DOHH2 (cell line): ENCODE results near the gene MRPS5.

ENCODE experiments used
- H3F3A ChIP-seq: fragments of 200-600 bp; sonication (generic), shearing (Covaris generic); 2 replicates; pipeline ENCODE4 v1.6.0; 2016; ENCODE audit warnings: antibody characterized with exemption, mild to moderate bottlenecking; ENCODE audit not compliant: control insufficient read depth, insufficient read depth
- H3K27ac ChIP-seq: fragments of 200-600 bp; sonication (generic); 2 replicates; pipeline ENCODE4 v1.5.1; 2014; ENCODE audit warnings: low read depth, mild to moderate bottlenecking, low read length, moderate library complexity
- H3K27me3 ChIP-seq: fragments of 200-600 bp; sonication (generic); 2 replicates; pipeline ENCODE4 v1.6.1; 2014; ENCODE audit warnings: mild to moderate bottlenecking, low read length, mixed read lengths; ENCODE audit not compliant: control insufficient read depth
- H3K36me3 ChIP-seq: fragments of 200-600 bp; sonication (generic); 2 replicates; pipeline ENCODE4 v1.6.1; 2014; ENCODE audit warnings: mild to moderate bottlenecking, low read length, moderate library complexity, mixed read lengths; ENCODE audit not compliant: control insufficient read depth
- H3K4me1 ChIP-seq: fragments of 200-600 bp; sonication (generic); 2 replicates; pipeline ENCODE4 v1.6.1; 2014; ENCODE audit warnings: mild to moderate bottlenecking, low read length, mixed read lengths; ENCODE audit not compliant: control insufficient read depth
- H3K4me2 ChIP-seq: fragments of 200-600 bp; sonication (generic); 2 replicates; pipeline ENCODE4 v1.6.0; 2014; ENCODE audit warnings: mild to moderate bottlenecking, low read length, moderate library complexity
- H3K4me3 ChIP-seq: fragments of 200-600 bp; sonication (generic); 2 replicates; pipeline ENCODE4 v1.5.1; 2014; ENCODE audit warnings: mild to moderate bottlenecking, low read length, mixed read lengths
- H3K79me2 ChIP-seq: fragments of 200-600 bp; sonication (generic); 2 replicates; pipeline ENCODE4 v1.6.1; 2014; ENCODE audit warnings: mild to moderate bottlenecking, low read length, mixed read lengths; ENCODE audit not compliant: control insufficient read depth
- H3K9me2 ChIP-seq: fragments of 200-600 bp; sonication (generic); replicated peaks from 2 replicates; pipeline ENCODE4 v1.6.1; 2014; ENCODE audit warnings: mild to moderate bottlenecking, low read length, mixed read lengths; ENCODE audit not compliant: control insufficient read depth
- H3K9me3 ChIP-seq: fragments of 200-600 bp; sonication (generic); 2 replicates; pipeline ENCODE4 v1.6.1; 2014; ENCODE audit warnings: antibody characterized with exemption, low read length, mixed read lengths; ENCODE audit not compliant: control insufficient read depth, insufficient read depth
- H4K20me1 ChIP-seq: fragments of 200-600 bp; sonication (generic); 2 replicates; pipeline ENCODE4 v1.6.0; 2014; ENCODE audit warnings: low read depth, mild to moderate bottlenecking, antibody characterized with exemption, low read length, moderate library complexity; ENCODE audit not compliant: control insufficient read depth, insufficient read depth
- EZH2phosphoT487 ChIP-seq: fragments of 200-600 bp; sonication (generic); IDR thresholded peaks from 2 replicates; pipeline ENCODE4 v1.6.1; 2017; ENCODE audit warnings: borderline replicate concordance, mild to moderate bottlenecking, antibody characterized with exemption, low read length, moderate library complexity, mixed read lengths
- TF ChIP-seq, protein P1 (sequence below): fragments of 200-600 bp; sonication (generic); IDR thresholded peaks from one replicate; pipeline ENCODE4 v1.5.1; 2014; ENCODE audit warnings: antibody characterized with exemption, mild to moderate bottlenecking, low read depth, low read length; ENCODE audit not compliant: poor library complexity, severe bottlenecking

Gene MRPS5

DNA sequence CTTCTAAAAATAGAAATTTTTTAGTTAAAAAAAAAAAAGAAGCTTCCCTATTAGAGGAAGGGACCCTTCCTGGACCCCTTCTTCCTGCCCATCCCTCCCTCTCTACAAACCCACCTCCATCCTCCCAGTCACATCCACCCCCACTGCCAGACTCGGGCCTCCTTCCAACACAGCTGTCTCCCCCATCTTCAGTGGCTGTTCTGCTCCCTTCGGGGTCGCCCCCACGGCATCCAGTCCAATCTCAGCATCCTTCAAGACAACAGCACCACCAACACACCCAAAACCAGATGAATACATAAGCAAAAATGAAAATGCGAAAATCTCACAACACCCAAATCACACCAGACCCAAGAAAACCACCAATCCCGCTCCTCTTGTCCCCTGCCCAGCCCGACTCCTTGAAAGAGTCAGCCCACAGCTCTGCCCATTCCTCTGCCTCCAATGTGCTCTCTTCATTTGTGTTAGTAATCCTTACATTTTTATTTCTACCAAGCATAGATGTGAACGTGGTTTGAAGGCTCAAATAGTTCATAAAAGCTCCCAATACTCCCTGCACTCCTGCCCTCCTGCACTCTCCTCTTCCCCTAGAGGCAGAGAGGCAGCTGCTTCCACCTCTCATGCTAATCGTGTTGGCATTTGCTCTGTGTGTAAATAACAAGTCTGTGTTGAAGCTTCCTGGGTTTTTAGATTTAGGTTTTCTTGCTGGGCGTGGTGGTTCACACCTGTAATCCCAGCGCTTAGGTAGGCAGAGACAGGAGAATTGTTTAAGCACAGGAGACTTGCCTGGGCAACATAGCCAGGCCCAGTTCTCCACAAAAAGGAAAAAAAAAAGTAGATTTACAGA lies 59.1 kb downstream of the MRPS5 start:
- Histone ChIP-seq H3K9me3 (no peaks in the 10 kb centered on the region), H3K4me3 (no peak overlapping the region), H3K79me2 (no peaks in the 10 kb centered on the region), H3K9me2 (no peaks in the 10 kb centered on the region), H3K27me3 (no peaks in the 10 kb centered on the region), H3K4me1 (0 out of 2 replicates have a peak, but pooled peaks cover 6% of the 10 kb centered on the region), H3K27ac (no peak overlapping the region), H4K20me1 (no peaks in the 10 kb centered on the region), H3F3A (no peaks in the 10 kb centered on the region), H3K36me3 (no peaks in the 10 kb centered on the region), H3K4me2 (no peak overlapping the region)
- TF ChIP-seq, protein P1, sequence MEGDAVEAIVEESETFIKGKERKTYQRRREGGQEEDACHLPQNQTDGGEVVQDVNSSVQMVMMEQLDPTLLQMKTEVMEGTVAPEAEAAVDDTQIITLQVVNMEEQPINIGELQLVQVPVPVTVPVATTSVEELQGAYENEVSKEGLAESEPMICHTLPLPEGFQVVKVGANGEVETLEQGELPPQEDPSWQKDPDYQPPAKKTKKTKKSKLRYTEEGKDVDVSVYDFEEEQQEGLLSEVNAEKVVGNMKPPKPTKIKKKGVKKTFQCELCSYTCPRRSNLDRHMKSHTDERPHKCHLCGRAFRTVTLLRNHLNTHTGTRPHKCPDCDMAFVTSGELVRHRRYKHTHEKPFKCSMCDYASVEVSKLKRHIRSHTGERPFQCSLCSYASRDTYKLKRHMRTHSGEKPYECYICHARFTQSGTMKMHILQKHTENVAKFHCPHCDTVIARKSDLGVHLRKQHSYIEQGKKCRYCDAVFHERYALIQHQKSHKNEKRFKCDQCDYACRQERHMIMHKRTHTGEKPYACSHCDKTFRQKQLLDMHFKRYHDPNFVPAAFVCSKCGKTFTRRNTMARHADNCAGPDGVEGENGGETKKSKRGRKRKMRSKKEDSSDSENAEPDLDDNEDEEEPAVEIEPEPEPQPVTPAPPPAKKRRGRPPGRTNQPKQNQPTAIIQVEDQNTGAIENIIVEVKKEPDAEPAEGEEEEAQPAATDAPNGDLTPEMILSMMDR: no peak
- TF ChIP-seq EZH2phosphoT487: no peak

DNA sequence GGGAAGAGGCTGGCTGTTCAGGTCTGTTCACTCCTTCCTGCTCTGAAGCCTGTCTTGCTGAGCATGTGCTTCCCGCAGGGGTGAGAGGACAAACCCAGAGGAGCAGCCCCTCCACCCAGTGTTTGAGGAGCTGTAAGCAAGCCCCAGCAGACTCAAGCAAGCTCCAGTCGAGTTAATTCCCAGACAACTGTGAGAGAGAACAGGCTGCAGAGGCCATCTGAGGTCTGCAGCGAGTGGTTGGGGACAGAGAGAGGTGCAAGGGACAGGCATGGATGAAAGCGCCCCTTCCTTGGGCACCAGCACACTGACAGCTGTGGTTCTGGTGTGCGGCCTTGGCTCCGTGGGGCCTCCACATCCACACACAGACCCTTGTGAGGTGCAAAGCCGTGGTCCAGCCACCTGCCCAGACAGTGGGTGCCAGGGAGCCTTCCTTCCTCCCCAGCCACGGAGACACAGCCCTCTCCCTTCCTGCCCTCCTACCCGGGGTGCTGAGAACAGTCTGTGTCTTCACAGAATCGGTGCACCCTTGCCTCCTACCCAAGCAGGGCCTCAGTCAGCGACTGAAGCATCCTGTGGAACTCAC lies 59.9 kb downstream of the MRPS5 start:
- Histone ChIP-seq H3K27me3 (no peaks in the 10 kb centered on the region), H3K79me2 (no peaks in the 10 kb centered on the region), H3K9me3 (no peaks in the 10 kb centered on the region), H3F3A (no peaks in the 10 kb centered on the region), H3K27ac (no peak overlapping the region), H3K4me2 (no peak overlapping the region), H3K9me2 (no peaks in the 10 kb centered on the region), H3K4me3 (no peak overlapping the region), H3K36me3 (no peaks in the 10 kb centered on the region), H4K20me1 (no peaks in the 10 kb centered on the region), H3K4me1 (0 out of 2 replicates have a peak, but pooled peaks cover 6% of the 10 kb centered on the region)
- TF ChIP-seq, protein P1: no peak

DNA sequence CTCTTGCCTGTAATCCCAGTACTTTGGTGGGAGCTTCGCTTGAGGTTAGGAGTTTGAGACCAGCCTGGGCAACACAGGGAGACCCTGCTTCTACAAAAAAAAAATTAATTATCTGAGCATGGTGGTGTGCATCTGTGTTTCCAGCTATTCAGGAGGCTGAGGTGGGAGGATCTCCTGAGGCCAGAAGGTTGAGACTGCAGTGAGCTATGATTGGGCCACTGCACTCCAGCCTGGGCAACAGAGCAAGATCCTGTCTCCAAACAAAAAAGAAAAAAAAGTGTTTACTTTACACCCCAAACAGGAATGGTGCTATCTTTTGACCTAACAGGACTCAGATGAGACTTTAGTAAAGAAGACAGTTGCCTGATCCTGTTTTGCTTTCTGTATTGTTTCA lies 60.5 kb downstream of the MRPS5 start:
- H3K36me3 ChIP-seq: no peaks in the 10 kb centered on the region
- no peaks in the 10 kb centered on the region for H3F3A ChIP-seq
- TF ChIP-seq, protein P1: no peak
- TF ChIP-seq EZH2phosphoT487: no peak
- no peaks in the 10 kb centered on the region for H3K79me2 ChIP-seq
- no peaks in the 10 kb centered on the region for H3K9me2 ChIP-seq
- peaks cover 3% of the 10 kb centered on the region; the same call in 1 of the 2 replicates for H3K27me3 ChIP-seq
- no peaks in the 10 kb centered on the region for H4K20me1 ChIP-seq
- H3K9me3 ChIP-seq: no peaks in the 10 kb centered on the region
- H3K4me2 ChIP-seq: no peak overlapping the region
- H3K4me3 ChIP-seq: no peak overlapping the region
- 0 out of 2 replicates have a peak, but pooled peaks cover 6% of the 10 kb centered on the region for H3K4me1 ChIP-seq
- H3K27ac ChIP-seq: no peak overlapping the region
